Right lobe of liver (tissue), 4 donors: Measurements from ENCODE around the gene RNF13.

ENCODE experiments used
- POLR2A ChIP-seq: fragments of 450-650 bp; IDR thresholded peaks from one replicate; pipeline ENCODE4 v1.6.1; 2017; ENCODE audit warnings: antibody characterized with exemption, mild to moderate bottlenecking
- TF ChIP-seq, protein P1 (sequence below), 4 donors: fragments of 200-600 bp in 3 of 4; fragments of 450-650 bp in 1 of 4; IDR thresholded peaks; one replicate each; pipeline versions ENCODE4 v1.5.1 to v1.8.0; 2016 to 2022; ENCODE audit warnings: antibody characterized with exemption in 4 of 4, mild to moderate bottlenecking in 2 of 4
- donor health status: DM: no; HTN: no; CAD: no.
- donor health status: DM: no; HTN: no; CAD: no.
- donor health status: DM: no; HTN: yes; CAD: no.

DNA sequence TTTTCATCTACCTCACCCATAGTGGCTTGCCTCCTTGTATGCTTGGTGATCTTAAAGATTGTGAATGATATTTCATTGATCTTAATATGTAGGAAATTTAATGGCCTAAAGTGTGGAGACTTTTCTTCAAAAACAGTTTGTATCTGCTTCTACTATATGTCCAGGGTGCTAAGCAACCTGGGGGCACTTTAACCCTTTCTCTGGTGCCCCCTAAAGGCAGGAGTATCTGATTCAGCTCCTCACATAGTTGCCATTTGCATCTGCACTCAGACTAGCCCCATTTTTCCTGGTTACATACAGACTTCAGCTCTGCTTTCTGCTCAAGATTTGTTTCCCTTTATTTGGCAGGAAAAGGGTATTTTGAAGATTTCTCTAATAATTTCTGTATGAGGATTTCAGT is 162.9 kb downstream of the RNF13 start:
- TF ChIP-seq, protein P1, sequence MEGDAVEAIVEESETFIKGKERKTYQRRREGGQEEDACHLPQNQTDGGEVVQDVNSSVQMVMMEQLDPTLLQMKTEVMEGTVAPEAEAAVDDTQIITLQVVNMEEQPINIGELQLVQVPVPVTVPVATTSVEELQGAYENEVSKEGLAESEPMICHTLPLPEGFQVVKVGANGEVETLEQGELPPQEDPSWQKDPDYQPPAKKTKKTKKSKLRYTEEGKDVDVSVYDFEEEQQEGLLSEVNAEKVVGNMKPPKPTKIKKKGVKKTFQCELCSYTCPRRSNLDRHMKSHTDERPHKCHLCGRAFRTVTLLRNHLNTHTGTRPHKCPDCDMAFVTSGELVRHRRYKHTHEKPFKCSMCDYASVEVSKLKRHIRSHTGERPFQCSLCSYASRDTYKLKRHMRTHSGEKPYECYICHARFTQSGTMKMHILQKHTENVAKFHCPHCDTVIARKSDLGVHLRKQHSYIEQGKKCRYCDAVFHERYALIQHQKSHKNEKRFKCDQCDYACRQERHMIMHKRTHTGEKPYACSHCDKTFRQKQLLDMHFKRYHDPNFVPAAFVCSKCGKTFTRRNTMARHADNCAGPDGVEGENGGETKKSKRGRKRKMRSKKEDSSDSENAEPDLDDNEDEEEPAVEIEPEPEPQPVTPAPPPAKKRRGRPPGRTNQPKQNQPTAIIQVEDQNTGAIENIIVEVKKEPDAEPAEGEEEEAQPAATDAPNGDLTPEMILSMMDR (IDR thresholded peaks at IDR 0.05), result no peak
- TF ChIP-seq POLR2A, result no peak
